ENCODE measurements around the gene RAB4A.
"Not testable (repeated sequence)": the region's sequence is repeated elsewhere in the genome, so short reads cannot be mapped to it uniquely, and the experiment has no call there.

The RAB4A gene

GRCh38 chr1:229273507-229274232, 2.8 kb downstream of the RAB4A start:
- DNase-seq: no peak

- no peak for DNase-seq
Measured at GRCh38 chr1:229275005-229275404, 4.1 kb downstream of the RAB4A start.

- no peak for DNase-seq
Measured at GRCh38 chr1:229278120-229278741, 7.3 kb downstream of the RAB4A start.

- no peak for DNase-seq
Measured at GRCh38 chr1:229279242-229279641, 8.3 kb downstream of the RAB4A start.

GRCh38 chr1:229280037-229280828, 9.3 kb downstream of the RAB4A start:
- DNase-seq: no peak

- DNase-seq: no peak
Measured at GRCh38 chr1:229280921-229281320, 10.0 kb downstream of the RAB4A start.

- no peak for DNase-seq
Measured at GRCh38 chr1:229281339-229281926, 10.5 kb downstream of the RAB4A start.

- no peak for DNase-seq
Measured at GRCh38 chr1:229282295-229282823, 11.4 kb downstream of the RAB4A start.

GRCh38 chr1:229283183-229283611, 12.3 kb downstream of the RAB4A start:
- no peak for DNase-seq

- DNase-seq: no peak
Measured at GRCh38 chr1:229284887-229285286, 14.0 kb downstream of the RAB4A start.

- no peak for DNase-seq
Measured at GRCh38 chr1:229285440-229285839, 14.5 kb downstream of the RAB4A start.

- DNase-seq: no peak
Measured at GRCh38 chr1:229286099-229286766, 15.3 kb downstream of the RAB4A start.

GRCh38 chr1:229287267-229287666, 16.4 kb downstream of the RAB4A start:
- no peak for DNase-seq

GRCh38 chr1:229288516-229288915, 17.6 kb downstream of the RAB4A start:
- DNase-seq: no peak

- DNase-seq: not testable (repeated sequence)
Measured at GRCh38 chr1:229291686-229292085, 20.8 kb downstream of the RAB4A start.

- no peak for DNase-seq
Measured at GRCh38 chr1:229293528-229294204, 22.8 kb downstream of the RAB4A start.

- DNase-seq: no peak
Measured at GRCh38 chr1:229295745-229296144, 24.8 kb downstream of the RAB4A start.

GRCh38 chr1:229296541-229296941, 25.6 kb downstream of the RAB4A start:
- DNase-seq: no peak

- DNase-seq: no peak
Measured at GRCh38 chr1:229297746-229298145, 26.8 kb downstream of the RAB4A start.

- DNase-seq: no peak
Measured at GRCh38 chr1:229298420-229298819, 27.5 kb downstream of the RAB4A start.

- no peak for DNase-seq
Measured at GRCh38 chr1:229298887-229299503, 28.1 kb downstream of the RAB4A start.

Measured in right forelimb (tissue), 1 donor.